K562 (cell line): ENCODE measurements around the gene NUP205. TPM values are rescaled to one million over a fixed set of nuclear protein-coding genes. Genes with fewer than 3 reads are reported as not detected.

Source experiments
- ARID3A ChIP-seq: IDR thresholded peaks from 2 replicates; pipeline ENCODE4 v1.6.1; 2012; ENCODE audit warnings: low read depth, low read length, improper control_type of control experiment, borderline replicate concordance
- CXXC5 ChIP-seq: fragments of 250-450 bp; sonication (Bioruptor Pico); IDR thresholded peaks from 2 replicates; pipeline ENCODE4 v1.8.0; 2022; ENCODE audit warnings: inconsistent platforms, mild to moderate bottlenecking, moderate library complexity
- ERF ChIP-seq: fragments of 450-650 bp; formaldehyde crosslinking; IDR thresholded peaks from 2 replicates; pipeline ENCODE4 v1.4.0; 2020; ENCODE audit warnings: mild to moderate bottlenecking, mixed read lengths
- HDAC1 ChIP-seq, 2 experiments: fragments of 450-650 bp; IDR thresholded peaks; 2 replicates each; pipeline ENCODE4 v1.6.1; 2016 to 2017; ENCODE audit warnings: inconsistent platforms in 1 of 2, mild to moderate bottlenecking in 1 of 2, moderate library complexity in 1 of 2
- HSF4 ChIP-seq: fragments of 250-450 bp; sonication (Bioruptor Pico); IDR thresholded peaks from 2 replicates; pipeline ENCODE4 v2.1.2; 2022; ENCODE audit warnings: mild to moderate bottlenecking, moderate library complexity, borderline replicate concordance
- IRF1 ChIP-seq: sonication (generic); formaldehyde crosslinking; IDR thresholded peaks from 2 replicates; pipeline ENCODE4 v1.8.0; 2022; ENCODE audit warnings: missing genetic modification reagents, mild to moderate bottlenecking, borderline replicate concordance
- NCOA6 ChIP-seq: fragments of 450-650 bp; IDR thresholded peaks from 2 replicates; pipeline ENCODE4 v1.6.1; 2017; ENCODE audit warnings: mild to moderate bottlenecking
- PPARD ChIP-seq: fragments of 250-450 bp; sonication (Bioruptor Pico); IDR thresholded peaks from 2 replicates; pipeline ENCODE4 v1.8.0; 2022; ENCODE audit warnings: inconsistent platforms, mild to moderate bottlenecking, moderate library complexity
- STAG1 ChIP-seq: sonication (generic); formaldehyde crosslinking; IDR thresholded peaks from 2 replicates; pipeline ENCODE4 v1.5.0; 2020; ENCODE audit warnings: missing genetic modification reagents, borderline replicate concordance
- XRCC5 ChIP-seq: fragments of 200-400 bp; formaldehyde crosslinking; IDR thresholded peaks from 2 replicates; pipeline ENCODE4 v1.6.1; 2017; ENCODE audit warnings: low read depth, mild to moderate bottlenecking, low read length
- ZBTB11 ChIP-seq, 3 experiments: fragments of 200-800 bp in 1 of 3; fragments of 250-450 bp in 1 of 3; fragments of 450-650 bp in 1 of 3; sonication (Bioruptor Pico) in 1 of 3; sonication (Bioruptor generic) in 1 of 3; formaldehyde crosslinking in 1 of 3; IDR thresholded peaks; 2 replicates each; pipeline versions ENCODE4 v1.6.1 to v1.8.0; 2016 to 2022; ENCODE audit warnings: mild to moderate bottlenecking in 2 of 3, missing genetic modification characterization in 2 of 3, missing compliant biosample characterization in 1 of 3, moderate library complexity in 1 of 3
- ZFP36 ChIP-seq: fragments of 150-350 bp; IDR thresholded peaks from 2 replicates; pipeline ENCODE4 v1.6.1; 2018; ENCODE audit warnings: low read length, low read depth; ENCODE audit not compliant: partially characterized antibody
- ZNF354B ChIP-seq: fragments of 250-450 bp; sonication (Bioruptor Pico); IDR thresholded peaks from 2 replicates; pipeline ENCODE4 v1.4.0; 2020
- ZNF384 ChIP-seq: IDR thresholded peaks from 2 replicates; pipeline ENCODE4 v1.6.1; 2012; ENCODE audit warnings: low read depth, low read length, improper control_type of control experiment
- ZNF766 ChIP-seq: fragments of 200-800 bp; sonication (Bioruptor generic); conservative IDR thresholded peaks from 2 replicates; pipeline ENCODE4 v1.6.1; 2016; ENCODE audit warnings: missing genetic modification characterization, missing compliant biosample characterization
- polyA plus RNA-seq, 8 experiments: library from polyadenylated mRNA; depleted of rRNA in 4 of 8; stranded (reverse) in 5 of 8; unstranded in 3 of 8; fragments of >200 nt; fragmentation: Nextera tagmentation in 2 of 8; fragmentation: Illumina TruSeq in 1 of 8; extraction: Ambion mirVana in 2 of 8; extraction: Trizol in 1 of 8; gene quantifications; 2 replicates each; pipeline versions ENCODE4 v1.2.1 to v1.2.3, GENCODE V29; 2011 to 2014; ENCODE audit warnings: inconsistent platforms in 1 of 8, missing spikeins in 1 of 8
- total RNA-seq, 7 experiments: library from RNA; depleted of rRNA in 6 of 7; stranded (reverse); fragments of >200 nt in 6 of 7; fragmentation: Illumina TruSeq in 2 of 7; extraction: Trizol in 2 of 7; gene quantifications; 2 replicates each; pipeline versions ENCODE4 v1.2.1 to v1.2.3, GENCODE V29; 2011 to 2021; ENCODE audit warnings: low replicate concordance in 1 of 7
- TF ChIP-seq, protein P1 (sequence below): IDR thresholded peaks from 2 replicates; pipeline ENCODE4 v1.6.1; 2011; ENCODE audit warnings: borderline replicate concordance, low read depth, mild to moderate bottlenecking, moderate library complexity, low read length; ENCODE audit not compliant: insufficient read depth, poor library complexity, severe bottlenecking
- TF ChIP-seq, protein P2 (sequence below), 2 experiments: IDR thresholded peaks; 2 replicates each; pipeline ENCODE4 v1.6.1; 2011; ENCODE audit warnings: borderline replicate concordance in 1 of 2, control low read depth in 1 of 2, low read depth in 1 of 2, low read length in 1 of 2, mild to moderate bottlenecking in 1 of 2, mixed read lengths in 1 of 2, moderate library complexity in 1 of 2; ENCODE audit not compliant: insufficient read depth in 1 of 2, insufficient read length in 1 of 2, poor library complexity in 1 of 2, severe bottlenecking in 1 of 2; ENCODE audit errors: extremely low read depth in 1 of 2

Gene NUP205
- total and polyA plus RNA-seq, 9 of the 15 experiments (the other 6 are each of a cell fraction or from before 2014, with no cell fraction given), result 101 to 282 (median 193) TPM

GRCh38 chr7:135664046-135664589 is 106.4 kb downstream of the NUP205 start (continued):
- TF ChIP-seq, protein P1, sequence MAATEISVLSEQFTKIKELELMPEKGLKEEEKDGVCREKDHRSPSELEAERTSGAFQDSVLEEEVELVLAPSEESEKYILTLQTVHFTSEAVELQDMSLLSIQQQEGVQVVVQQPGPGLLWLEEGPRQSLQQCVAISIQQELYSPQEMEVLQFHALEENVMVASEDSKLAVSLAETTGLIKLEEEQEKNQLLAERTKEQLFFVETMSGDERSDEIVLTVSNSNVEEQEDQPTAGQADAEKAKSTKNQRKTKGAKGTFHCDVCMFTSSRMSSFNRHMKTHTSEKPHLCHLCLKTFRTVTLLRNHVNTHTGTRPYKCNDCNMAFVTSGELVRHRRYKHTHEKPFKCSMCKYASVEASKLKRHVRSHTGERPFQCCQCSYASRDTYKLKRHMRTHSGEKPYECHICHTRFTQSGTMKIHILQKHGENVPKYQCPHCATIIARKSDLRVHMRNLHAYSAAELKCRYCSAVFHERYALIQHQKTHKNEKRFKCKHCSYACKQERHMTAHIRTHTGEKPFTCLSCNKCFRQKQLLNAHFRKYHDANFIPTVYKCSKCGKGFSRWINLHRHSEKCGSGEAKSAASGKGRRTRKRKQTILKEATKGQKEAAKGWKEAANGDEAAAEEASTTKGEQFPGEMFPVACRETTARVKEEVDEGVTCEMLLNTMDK, result no peak
- no peak for TF ChIP-seq HSF4 (CRISPR knock-in tag)
- no peak for TF ChIP-seq STAG1 (CRISPR knock-in tag)
- TF ChIP-seq IRF1 (CRISPR knock-in tag), result no peak
- no peak for TF ChIP-seq NCOA6
- TF ChIP-seq, protein P2, sequence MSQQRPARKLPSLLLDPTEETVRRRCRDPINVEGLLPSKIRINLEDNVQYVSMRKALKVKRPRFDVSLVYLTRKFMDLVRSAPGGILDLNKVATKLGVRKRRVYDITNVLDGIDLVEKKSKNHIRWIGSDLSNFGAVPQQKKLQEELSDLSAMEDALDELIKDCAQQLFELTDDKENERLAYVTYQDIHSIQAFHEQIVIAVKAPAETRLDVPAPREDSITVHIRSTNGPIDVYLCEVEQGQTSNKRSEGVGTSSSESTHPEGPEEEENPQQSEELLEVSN (IDR thresholded peaks at IDR 0.05; ENCODE audit: borderline replicate concordance in 1 of 2, extremely low read depth in 1 of 2, insufficient read depth in 1 of 2, insufficient read length in 1 of 2, low read depth in 1 of 2, low read length in 1 of 2, poor library complexity in 1 of 2, severe bottlenecking in 1 of 2), result no peak
- no peak for TF ChIP-seq XRCC5
- TF ChIP-seq PPARD, result no peak
- peak; percentile 83 for TF ChIP-seq ZNF384
- TF ChIP-seq CXXC5 (CRISPR knock-in tag), result no peak
- TF ChIP-seq ZFP36, result no peak
- peak; percentile 99 for TF ChIP-seq ARID3A
- peak in 1 of 2 experiments; percentile 39; a peak in 1 of 4 replicates for TF ChIP-seq HDAC1 (IDR thresholded peaks at IDR 0.05)
- peak in 1 of 3 experiments; percentile 47; a peak in 1 of 6 replicates for TF ChIP-seq ZBTB11 (CRISPR knock-in tag; IDR thresholded peaks at IDR 0.05)
- peak; percentile 66; the same call in 1 of the 2 replicates for TF ChIP-seq ZNF766
- no peak for TF ChIP-seq ERF
- no peak for TF ChIP-seq ZNF354B (CRISPR knock-in tag)
